Fibroblast of skin of right quadriceps (primary cell): Measurements from ENCODE around the gene EFCC1.
"Not testable (repeated sequence)": the region's sequence is repeated elsewhere in the genome, so short reads cannot be mapped to it uniquely, and the experiment has no call there.

ENCODE experiments used
- DNase-seq: peaks from one replicate; pipeline ENCODE4 v3.0.0-alpha.2; 2013

Gene EFCC1

GRCh38 chr3:129085818-129086217, 84.7 kb downstream of the EFCC1 start:
- DNase-seq = no peak

GRCh38 chr3:129087138-129087702, 86.1 kb downstream of the EFCC1 start:
- peak; percentile 5 for DNase-seq

GRCh38 chr3:129087904-129088303, 86.8 kb downstream of the EFCC1 start:
- DNase-seq = peak; percentile 14

GRCh38 chr3:129088312-129088711, 87.2 kb downstream of the EFCC1 start:
- not testable (repeated sequence) for DNase-seq
